CD4-positive, alpha-beta T cell (primary cell): ENCODE results near the gene MEAK7. TPM values are rescaled to one million over a fixed set of nuclear protein-coding genes. Genes with fewer than 3 reads are reported as not detected.

Experiments used
- ATAC-seq: fragments of 200-7000 bp; cut with Tn5 transposase; one replicate; pipeline ENCODE4 v1.10.0; 2022; ENCODE audit warnings: mild to moderate bottlenecking; ENCODE audit not compliant: poor library complexity
- CTCF ChIA-PET: fragments of 350-600 bp; sonication (Branson Sonifier 250); formaldehyde crosslinking; loops from one replicate; lab custom pipeline; 2021; ENCODE audit warnings: antibody characterized with exemption, inconsistent platforms; lab: Charles Lee
- POLR2A ChIA-PET: fragments of 350-600 bp; sonication (Branson Sonifier 250); formaldehyde crosslinking; loops from one replicate; lab custom pipeline; 2021; ENCODE audit warnings: antibody characterized with exemption, inconsistent platforms; lab: Charles Lee
- DNase-seq, 14 experiments: peaks; one replicate each; pipeline ENCODE4 v3.0.0-alpha.2; 2013 to 2020; ENCODE audit warnings: mixed read lengths in 2 of 14
- H3K27ac ChIP-seq, 2 donors: one replicate each; pipeline versions ENCODE4 v1.5.1 to v1.7.0; 2013; ENCODE audit warnings: low read length in 2 of 2, low read depth in 1 of 2, mild to moderate bottlenecking in 1 of 2
- H3K27me3 ChIP-seq, 2 experiments: 1 replicate in 1 of 2; 2 replicates in 1 of 2; pipeline versions ENCODE4 v1.6.1 to v1.7.0; 2013; ENCODE audit warnings: low read length in 2 of 2, control low read depth in 1 of 2, mild to moderate bottlenecking in 1 of 2, moderate library complexity in 1 of 2; ENCODE audit not compliant: insufficient read depth in 2 of 2, control insufficient read depth in 1 of 2
- H3K36me3 ChIP-seq: one replicate; pipeline ENCODE4 v1.6.1; 2013; ENCODE audit warnings: low read length, control low read depth; ENCODE audit not compliant: insufficient read depth
- H3K4me1 ChIP-seq: one replicate; pipeline ENCODE4 v1.6.1; 2013; ENCODE audit warnings: low read length, control low read depth; ENCODE audit not compliant: insufficient read depth
- H3K4me3 ChIP-seq: one replicate; pipeline ENCODE4 v1.5.1; 2013; ENCODE audit warnings: mild to moderate bottlenecking, low read length, moderate library complexity
- H3K9me3 ChIP-seq, 2 experiments: 1 replicate in 1 of 2; 2 replicates in 1 of 2; pipeline versions ENCODE4 v1.6.1 to v1.7.0; 2013; ENCODE audit warnings: low read length in 2 of 2, mild to moderate bottlenecking in 2 of 2, control low read depth in 1 of 2, moderate library complexity in 1 of 2; ENCODE audit not compliant: control insufficient read depth in 1 of 2, insufficient read depth in 1 of 2
- H3K27ac Mint-ChIP-seq: one replicate; pipeline ENCODE4 v1.8.0; 2020; ENCODE audit warnings: mixed read lengths
- H3K27me3 Mint-ChIP-seq: one replicate; pipeline ENCODE4 v1.8.0; 2021; ENCODE audit warnings: mixed read lengths
- H3K36me3 Mint-ChIP-seq: one replicate; pipeline ENCODE4 v1.8.0; 2021; ENCODE audit warnings: low read depth, mixed read lengths
- H3K4me1 Mint-ChIP-seq: one replicate; pipeline ENCODE4 v1.8.0; 2021; ENCODE audit warnings: low read depth, mixed read lengths
- H3K4me3 Mint-ChIP-seq: one replicate; pipeline ENCODE4 v1.8.0; 2020; ENCODE audit warnings: mild to moderate bottlenecking, mixed read lengths
- H3K9me3 Mint-ChIP-seq: one replicate; pipeline ENCODE4 v1.8.0; 2020; ENCODE audit warnings: mixed read lengths
- CTCF ChIP-seq: fragments of 200-600 bp; IDR thresholded peaks from one replicate; pipeline ENCODE4 v1.8.0; 2022; ENCODE audit warnings: antibody characterized with exemption, mild to moderate bottlenecking
- intact Hi-C, 2 experiments: fragments of 100-400 bp; cut with DNase I in 1 of 2; cut with micrococcal nuclease in 1 of 2; formaldehyde crosslinking; loops; one replicate each; pipeline versions ENCODE4 v1.15.1 to v1.9.0; 2023 to 2025; cut with DNase I, micrococcal nuclease
- total RNA-seq, 174 experiments: library from RNA in 2 of 174; stranded (reverse) in 2 of 174; gene quantifications; one replicate each; pipeline ENCODE4 v1.2.3 and lab custom pipeline; 2021 to 2026

Gene MEAK7
- total RNA-seq, 2 experiments from 2014 or later, result 1.9 to 3.7 TPM

GRCh38 chr16:84496991-84497390 lies 7.5 kb downstream of the MEAK7 start:
- peaks cover 5% of the 10 kb centered on the region for H3K9me3 Mint-ChIP-seq
- no peak for ATAC-seq

DNA sequence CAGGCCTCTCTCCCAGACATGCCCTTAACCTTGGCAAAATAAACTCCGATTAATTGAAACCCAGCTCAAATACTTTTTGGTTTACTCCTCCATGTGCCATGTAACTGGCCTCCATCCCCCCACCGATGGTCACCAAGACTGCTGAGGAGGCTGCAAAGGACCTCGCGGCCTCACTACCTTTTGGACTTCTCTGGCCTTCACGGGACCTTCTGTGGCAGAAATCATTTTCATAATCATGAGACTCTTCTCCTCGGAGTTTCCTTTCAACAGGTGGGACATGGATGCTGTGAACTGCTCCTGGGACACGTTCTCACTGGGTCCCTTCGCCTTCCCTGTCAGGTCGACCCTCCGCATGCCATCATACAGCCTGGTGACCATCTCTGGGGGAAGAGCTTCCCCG lies 9.0 kb downstream of the MEAK7 start:
- Mint-ChIP-seq H3K4me3 (no peak overlapping the region), H3K27me3 (no peaks in the 10 kb centered on the region), H3K9me3 (peaks cover 5% of the 10 kb centered on the region), H3K27ac (no peak overlapping the region), H3K36me3 (peaks cover 76% of the 10 kb centered on the region), H3K4me1 (no peaks in the 10 kb centered on the region)
- POLR2A ChIA-PET, result no interaction called here
- Histone ChIP-seq H3K27ac (no peak overlapping the region), H3K9me3 (peaks cover 0 to 8% of the 10 kb centered on the region in 2 experiments), H3K36me3 (peaks cover 53% of the 10 kb centered on the region), H3K27me3 (no peaks in the 10 kb centered on the region), H3K4me1 (no peaks in the 10 kb centered on the region), H3K4me3 (no peak overlapping the region)
- intact Hi-C loops, result no loop called here
- CTCF ChIA-PET, result no interaction called here
- DNase-seq (peak in 1 of 14 experiments; percentile 17), ATAC-seq (no peak)
- no peak for TF ChIP-seq CTCF

More at GRCh38 chr16:84496991-84497390, 7.5 kb downstream of the MEAK7 start:
- H3K4me3 Mint-ChIP-seq, result no peak overlapping the region
- H3K4me1 Mint-ChIP-seq, result no peaks in the 10 kb centered on the region
- Histone ChIP-seq H3K4me1 (no peaks in the 10 kb centered on the region), H3K27me3 (no peaks in the 10 kb centered on the region), H3K27ac (no peak overlapping the region), H3K4me3 (no peak overlapping the region), H3K36me3 (peaks cover 50% of the 10 kb centered on the region), H3K9me3 (peaks cover 0 to 8% of the 10 kb centered on the region in 2 experiments)
- peaks cover 66% of the 10 kb centered on the region for H3K36me3 Mint-ChIP-seq
- no peaks in the 10 kb centered on the region for H3K27me3 Mint-ChIP-seq
- peak in 1 of 14 experiments; percentile 7 for DNase-seq
- CTCF ChIA-PET, result no interaction called here
- POLR2A ChIA-PET, result no interaction called here
- H3K27ac Mint-ChIP-seq, result no peak overlapping the region
- intact Hi-C loops, result no loop called here
- no peak for TF ChIP-seq CTCF

- no peak overlapping the region for H3K27ac Mint-ChIP-seq
- CTCF ChIA-PET, result no interaction called here
- ATAC-seq, result no peak
- Histone ChIP-seq H3K27me3 (no peaks in the 10 kb centered on the region), H3K9me3 (peaks cover 0 to 8% of the 10 kb centered on the region in 2 experiments), H3K4me3 (no peak overlapping the region), H3K4me1 (no peaks in the 10 kb centered on the region), H3K27ac (no peak overlapping the region), H3K36me3 (peaks cover 62% of the 10 kb centered on the region)
- no peak for TF ChIP-seq CTCF
- no peaks in the 10 kb centered on the region for H3K4me1 Mint-ChIP-seq
- H3K36me3 Mint-ChIP-seq, result peaks cover 63% of the 10 kb centered on the region
- no peaks in the 10 kb centered on the region for H3K27me3 Mint-ChIP-seq
- no peak for DNase-seq
- no peak overlapping the region for H3K4me3 Mint-ChIP-seq
- POLR2A ChIA-PET, result no interaction called here
- intact Hi-C loops, result no loop called here
- H3K9me3 Mint-ChIP-seq, result peaks cover 5% of the 10 kb centered on the region
These were observed 15.3 kb downstream of the MEAK7 start for GRCh38 chr16:84489131-84489530.
